ENCODE results near the gene TMED10. TPM values are rescaled to one million over a fixed set of nuclear protein-coding genes. Genes with fewer than 3 reads are reported as not detected.
A peak's percentile ranks its signal among the peaks of the same experiment; 100 is the strongest.

TMED10 gene
- 100 to 1,000 TPM; 190 to 195 TPM for total RNA-seq
- 170 to 173 reads per million in 2 donors for total RNA-seq

- peak; percentile 85 to 88 (median 86) for DNase-seq
- H3K4me3 Mint-ChIP-seq, result peak within 1 kb of the TSS; percentile 93
- H3K36me3 Mint-ChIP-seq (ENCODE audit: low read depth), result no peaks in the 10 kb centered on the region
- peak; percentile 80 for ATAC-seq
- peak within 1 kb of the TSS; percentile 99 for H3K27ac Mint-ChIP-seq
- H3K27me3 Mint-ChIP-seq, result no peaks in the 10 kb centered on the region
- no peaks in the 10 kb centered on the region for H3K9me3 ChIP-seq (ENCODE audit: control insufficient read depth, low read length, poor library complexity, severe bottlenecking)
- H3K4me1 Mint-ChIP-seq, result peaks cover 32% of the 10 kb centered on the region
Observed at GRCh38 chr14:75176142-75176820, at the start of gene TMED10. Gene TMED10 (minus strand): TSS chr14:75176612. CDS start chr14:75176579, 33 bp downstream.

- no peak for ATAC-seq
- Mint-ChIP-seq H3K27ac (no peak overlapping the region), H3K27me3 (no peaks in the 10 kb centered on the region), H3K4me1 (peaks cover 27% of the 10 kb centered on the region), H3K36me3 (ENCODE audit: low read depth) (no peaks in the 10 kb centered on the region), H3K4me3 (no peak overlapping the region)
- DNase-seq, result no peak
- no peaks in the 10 kb centered on the region for H3K9me3 ChIP-seq (ENCODE audit: control insufficient read depth, low read length, poor library complexity, severe bottlenecking)
Observed at GRCh38 chr14:75224561-75224960, 48.1 kb upstream of the TMED10 start.

GRCh38 chr14:75223664-75224154, 47.3 kb upstream of the TMED10 start:
- no peak for DNase-seq
- peaks cover 19% of the 10 kb centered on the region for H3K4me1 Mint-ChIP-seq
- no peak for ATAC-seq

GRCh38 chr14:75222208-75222701, 45.8 kb upstream of the TMED10 start:
- H3K4me1 Mint-ChIP-seq, result peaks cover 14% of the 10 kb centered on the region
- DNase-seq, result no peak
- H3K27me3 Mint-ChIP-seq, result no peaks in the 10 kb centered on the region
- peak; percentile 52 for ATAC-seq
- no peak overlapping the region for H3K4me3 Mint-ChIP-seq
- no peaks in the 10 kb centered on the region for H3K9me3 ChIP-seq (ENCODE audit: control insufficient read depth, low read length, poor library complexity, severe bottlenecking)
- H3K36me3 Mint-ChIP-seq (ENCODE audit: low read depth), result no peaks in the 10 kb centered on the region
- H3K27ac Mint-ChIP-seq, result no peak overlapping the region

More at GRCh38 chr14:75223664-75224154, 47.3 kb upstream of the TMED10 start:
- no peak overlapping the region for H3K27ac Mint-ChIP-seq
- H3K4me3 Mint-ChIP-seq, result no peak overlapping the region
- no peaks in the 10 kb centered on the region for H3K27me3 Mint-ChIP-seq
- H3K36me3 Mint-ChIP-seq (ENCODE audit: low read depth), result no peaks in the 10 kb centered on the region
- no peaks in the 10 kb centered on the region for H3K9me3 ChIP-seq (ENCODE audit: control insufficient read depth, low read length, poor library complexity, severe bottlenecking)

GRCh38 chr14:75221797-75222196, 45.4 kb upstream of the TMED10 start:
- H3K27me3 Mint-ChIP-seq, result no peaks in the 10 kb centered on the region
- peaks cover 11% of the 10 kb centered on the region for H3K4me1 Mint-ChIP-seq
- H3K36me3 Mint-ChIP-seq (ENCODE audit: low read depth), result no peaks in the 10 kb centered on the region
- no peaks in the 10 kb centered on the region for H3K9me3 ChIP-seq (ENCODE audit: control insufficient read depth, low read length, poor library complexity, severe bottlenecking)
- H3K4me3 Mint-ChIP-seq, result no peak overlapping the region
- no peak for ATAC-seq
- no peak overlapping the region for H3K27ac Mint-ChIP-seq
- DNase-seq, result no peak

- ATAC-seq (no peak), DNase-seq (no peak)
- H3K9me3 ChIP-seq (ENCODE audit: control insufficient read depth, low read length, poor library complexity, severe bottlenecking), result no peaks in the 10 kb centered on the region
- H3K4me3 Mint-ChIP-seq, result no peak overlapping the region
- no peaks in the 10 kb centered on the region for H3K27me3 Mint-ChIP-seq
- no peaks in the 10 kb centered on the region for H3K36me3 Mint-ChIP-seq (ENCODE audit: low read depth)
- no peak overlapping the region for H3K27ac Mint-ChIP-seq
- peaks cover 17% of the 10 kb centered on the region for H3K4me1 Mint-ChIP-seq
Observed at GRCh38 chr14:75220156-75220555, 43.7 kb upstream of the TMED10 start.

- DNase-seq (no peak), ATAC-seq (no peak)
- Mint-ChIP-seq H3K36me3 (ENCODE audit: low read depth) (no peaks in the 10 kb centered on the region), H3K27me3 (no peaks in the 10 kb centered on the region), H3K27ac (no peak overlapping the region), H3K4me3 (no peak overlapping the region), H3K4me1 (peaks cover 19% of the 10 kb centered on the region)
- no peaks in the 10 kb centered on the region for H3K9me3 ChIP-seq (ENCODE audit: control insufficient read depth, low read length, poor library complexity, severe bottlenecking)
Observed at GRCh38 chr14:75217508-75218206, 41.2 kb upstream of the TMED10 start.

- DNase-seq, result no peak
- no peak for ATAC-seq
- Mint-ChIP-seq H3K27ac (no peak overlapping the region), H3K4me1 (peaks cover 16% of the 10 kb centered on the region), H3K27me3 (no peaks in the 10 kb centered on the region), H3K36me3 (ENCODE audit: low read depth) (no peaks in the 10 kb centered on the region), H3K4me3 (no peak overlapping the region)
- H3K9me3 ChIP-seq (ENCODE audit: control insufficient read depth, low read length, poor library complexity, severe bottlenecking), result no peaks in the 10 kb centered on the region
Observed at GRCh38 chr14:75216427-75217006, 40.1 kb upstream of the TMED10 start.

- no peaks in the 10 kb centered on the region for H3K9me3 ChIP-seq (ENCODE audit: control insufficient read depth, low read length, poor library complexity, severe bottlenecking)
- no peak for DNase-seq
- H3K4me1 Mint-ChIP-seq, result peaks cover 16% of the 10 kb centered on the region
- peak overlapping the region; percentile 66 for H3K27ac Mint-ChIP-seq
- no peaks in the 10 kb centered on the region for H3K27me3 Mint-ChIP-seq
- peak overlapping the region; percentile 62 for H3K4me3 Mint-ChIP-seq
- ATAC-seq, result peak; percentile 39
- H3K36me3 Mint-ChIP-seq (ENCODE audit: low read depth), result no peaks in the 10 kb centered on the region
Observed at GRCh38 chr14:75215520-75215919, 39.1 kb upstream of the TMED10 start.

GRCh38 chr14:75214558-75214957, 38.1 kb upstream of the TMED10 start:
- no peak for ATAC-seq
- Mint-ChIP-seq H3K27me3 (no peaks in the 10 kb centered on the region), H3K4me3 (peak overlapping the region; percentile 28)

GRCh38 chr14:75213172-75213571, 36.8 kb upstream of the TMED10 start:
- ATAC-seq (no peak), DNase-seq (no peak)
- Mint-ChIP-seq H3K4me1 (peaks cover 16% of the 10 kb centered on the region), H3K27ac (no peak overlapping the region), H3K27me3 (no peaks in the 10 kb centered on the region), H3K36me3 (ENCODE audit: low read depth) (no peaks in the 10 kb centered on the region), H3K4me3 (no peak overlapping the region)
- H3K9me3 ChIP-seq (ENCODE audit: control insufficient read depth, low read length, poor library complexity, severe bottlenecking), result no peaks in the 10 kb centered on the region

More at GRCh38 chr14:75214558-75214957, 38.1 kb upstream of the TMED10 start:
- Mint-ChIP-seq H3K4me1 (peaks cover 16% of the 10 kb centered on the region), H3K27ac (peak overlapping the region; percentile 66), H3K36me3 (ENCODE audit: low read depth) (no peaks in the 10 kb centered on the region)
- no peak for DNase-seq
- no peaks in the 10 kb centered on the region for H3K9me3 ChIP-seq (ENCODE audit: control insufficient read depth, low read length, poor library complexity, severe bottlenecking)

- no peak for ATAC-seq
- no peaks in the 10 kb centered on the region for H3K9me3 ChIP-seq (ENCODE audit: control insufficient read depth, low read length, poor library complexity, severe bottlenecking)
- Mint-ChIP-seq H3K4me3 (no peak overlapping the region), H3K4me1 (peaks cover 10% of the 10 kb centered on the region), H3K27ac (peak overlapping the region; percentile 37), H3K27me3 (no peaks in the 10 kb centered on the region), H3K36me3 (ENCODE audit: low read depth) (no peaks in the 10 kb centered on the region)
- no peak for DNase-seq
Observed at GRCh38 chr14:75208843-75209242, 32.4 kb upstream of the TMED10 start.

- no peak for ATAC-seq
- no peaks in the 10 kb centered on the region for H3K9me3 ChIP-seq (ENCODE audit: control insufficient read depth, low read length, poor library complexity, severe bottlenecking)
- no peaks in the 10 kb centered on the region for H3K27me3 Mint-ChIP-seq
- H3K4me1 Mint-ChIP-seq, result peaks cover 7% of the 10 kb centered on the region
- no peak overlapping the region for H3K4me3 Mint-ChIP-seq
- DNase-seq, result no peak
- H3K36me3 Mint-ChIP-seq (ENCODE audit: low read depth), result no peaks in the 10 kb centered on the region
- peak overlapping the region; percentile 81 for H3K27ac Mint-ChIP-seq
Observed at GRCh38 chr14:75206190-75206589, 29.8 kb upstream of the TMED10 start.

Measured in T-helper 17 cell (primary cell).